ENCODE results near the gene P3H1.
"Not testable (repeated sequence)": the region's sequence is repeated elsewhere in the genome, so short reads cannot be mapped to it uniquely, and the experiment has no call there.

The P3H1 gene

DNA sequence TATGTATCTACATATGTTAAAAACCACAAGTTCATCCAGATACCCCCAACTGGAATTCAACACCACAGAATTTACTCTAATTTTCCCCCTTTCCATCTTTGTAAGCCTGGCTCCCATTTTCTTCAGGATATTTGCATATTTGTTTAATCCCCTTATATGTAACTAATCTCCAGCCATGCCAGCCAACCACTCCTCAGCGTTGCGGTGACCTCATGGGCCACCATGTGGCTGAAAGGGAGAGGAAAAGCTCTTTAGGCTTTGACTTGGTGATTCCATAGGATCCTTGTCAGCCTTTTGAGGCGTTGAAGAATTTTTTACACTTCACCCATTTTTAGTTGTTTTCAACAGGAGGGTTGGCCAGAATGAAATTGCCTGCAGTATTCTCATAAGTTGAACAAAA is 36.8 kb downstream of the P3H1 start:
- no peak for DNase-seq

DNA sequence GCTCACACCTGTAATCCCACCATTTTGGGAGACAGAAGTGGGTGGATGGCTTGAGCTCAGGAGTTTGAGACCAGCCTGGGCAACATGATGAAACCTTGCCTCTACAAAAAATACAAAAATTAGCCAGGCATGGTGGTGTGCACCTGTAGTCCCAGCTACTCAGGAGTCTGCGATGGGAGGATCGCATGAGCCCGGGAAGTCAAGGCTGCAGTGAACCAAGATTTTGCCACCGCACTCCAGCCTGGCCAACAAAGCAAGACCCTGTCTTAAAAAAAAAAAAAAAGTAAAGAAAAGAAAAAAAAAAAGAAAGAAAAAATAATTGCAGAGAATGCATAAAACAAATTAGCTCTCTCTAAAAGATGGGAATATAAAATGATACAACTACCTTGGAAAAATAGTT is 41.0 kb downstream of the P3H1 start:
- not testable (repeated sequence) for DNase-seq

DNA sequence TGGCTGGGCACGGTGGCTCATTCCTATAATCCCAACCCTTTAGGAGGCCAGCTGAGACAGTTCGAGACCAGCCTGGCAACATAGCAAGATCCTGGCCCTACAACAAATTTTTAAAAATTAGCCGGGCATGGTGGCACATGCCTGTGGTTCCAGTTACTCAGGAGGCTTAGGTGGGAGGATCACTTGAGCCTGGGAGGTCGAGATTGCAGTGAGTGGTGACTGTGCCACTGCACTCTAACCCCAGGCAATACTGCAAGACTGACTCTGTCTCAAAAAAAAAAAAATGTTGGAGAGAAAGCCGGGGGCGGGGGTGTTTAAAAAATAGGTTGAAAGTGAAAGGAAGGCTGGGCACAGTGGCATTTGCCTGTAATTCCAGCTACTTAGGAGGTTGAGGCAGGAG is 43.3 kb downstream of the P3H1 start:
- DNase-seq: no peak

DNA sequence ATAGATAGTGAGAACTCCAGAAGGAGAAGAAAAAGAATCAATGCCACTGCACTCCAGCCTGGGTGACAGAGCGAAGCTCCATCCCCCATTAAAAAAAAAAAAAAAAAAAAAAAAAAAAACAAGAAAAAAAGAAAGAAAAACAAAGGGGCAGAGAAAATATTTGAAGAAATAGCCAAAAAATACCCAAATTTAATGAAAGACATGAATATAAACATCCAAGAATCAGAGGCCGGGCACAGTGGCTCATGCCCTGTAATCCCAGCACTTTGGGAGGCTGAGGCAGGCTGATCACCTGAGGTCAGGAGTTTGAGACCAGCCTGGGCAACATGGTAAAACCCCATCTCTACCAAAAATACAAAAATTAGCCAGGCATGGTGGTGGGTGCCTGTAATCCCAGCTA is 44.4 kb downstream of the P3H1 start:
- not testable (repeated sequence) for DNase-seq

DNA sequence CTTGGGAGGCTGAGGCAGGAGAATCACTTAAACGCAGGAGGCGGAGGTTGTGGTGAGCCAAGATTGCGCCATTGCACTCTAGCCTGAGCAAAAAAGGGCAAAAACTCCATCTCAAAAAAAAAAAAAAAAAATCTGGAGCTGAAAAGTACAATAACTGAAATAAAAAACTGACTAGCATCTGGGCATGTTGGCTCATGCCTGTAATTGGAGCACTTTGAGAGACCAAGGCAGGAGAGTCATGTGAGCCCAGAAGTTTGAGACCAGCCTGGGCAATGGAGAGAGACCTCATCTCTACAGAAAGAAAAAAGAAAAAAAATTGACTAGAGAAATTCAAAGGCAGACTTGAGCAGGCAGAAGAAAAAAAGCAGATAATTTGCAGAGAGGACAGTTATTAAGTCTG is 44.9 kb downstream of the P3H1 start:
- DNase-seq: no peak

DNA sequence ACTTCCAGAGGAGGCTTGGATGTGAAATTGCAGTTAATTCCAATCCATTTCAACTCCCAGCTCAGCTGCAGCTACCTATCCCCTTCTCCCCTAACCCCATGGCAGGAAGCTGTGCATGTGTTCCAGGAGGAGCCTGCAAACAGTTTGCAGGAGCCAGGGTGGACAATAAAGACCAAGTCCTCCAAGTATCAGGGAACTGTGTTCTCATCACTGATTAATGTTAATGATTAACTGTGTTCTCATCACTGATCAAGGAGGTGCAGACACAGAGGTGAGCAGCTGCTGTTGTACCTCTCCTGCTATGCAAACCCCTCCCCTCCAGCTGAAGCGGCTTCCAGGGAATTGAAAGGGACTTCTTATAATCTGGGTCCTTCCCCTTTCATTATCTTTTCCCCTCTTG is 46.0 kb downstream of the P3H1 start:
- no peak for DNase-seq

DNA sequence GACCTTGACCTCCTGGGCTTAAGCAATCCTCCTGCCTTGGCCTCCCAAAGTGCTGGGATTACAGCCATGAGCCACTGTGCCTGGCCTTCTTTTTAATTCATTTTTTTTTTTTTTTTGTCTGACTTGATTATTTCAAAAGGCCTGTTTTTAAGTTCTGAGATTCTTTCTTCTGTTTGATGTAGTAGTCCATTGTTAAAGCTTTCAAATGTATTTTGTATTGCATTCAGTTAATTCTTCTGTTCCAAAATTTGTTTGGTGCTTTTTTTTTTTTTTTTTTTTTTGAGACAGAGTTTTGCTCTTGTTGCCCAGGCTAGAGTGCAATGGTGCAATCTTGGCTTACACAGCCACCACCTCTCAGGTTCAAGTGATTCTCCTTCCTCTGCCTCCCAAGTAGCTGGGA is 52.4 kb downstream of the P3H1 start:
- not testable (repeated sequence) for DNase-seq

DNA sequence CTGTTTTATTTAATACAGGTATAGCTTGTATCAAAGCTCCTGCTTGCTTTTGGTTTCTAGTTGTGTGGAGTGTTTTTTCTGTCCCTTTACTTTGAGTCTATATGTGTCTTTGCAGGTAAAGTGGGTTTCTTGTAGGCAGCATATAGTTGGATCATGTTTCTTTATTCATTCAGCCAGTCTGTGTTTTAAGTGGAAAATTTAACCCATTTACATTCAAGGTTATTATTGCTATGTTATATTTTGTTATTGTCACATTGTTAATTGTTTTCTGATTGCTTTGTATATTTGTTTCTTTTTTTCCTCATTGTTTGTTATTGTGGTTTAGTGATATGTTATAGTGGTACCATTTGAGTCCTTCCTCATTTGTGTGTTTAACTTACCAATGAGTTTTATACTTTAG is 53.5 kb downstream of the P3H1 start:
- no peak for DNase-seq

DNA sequence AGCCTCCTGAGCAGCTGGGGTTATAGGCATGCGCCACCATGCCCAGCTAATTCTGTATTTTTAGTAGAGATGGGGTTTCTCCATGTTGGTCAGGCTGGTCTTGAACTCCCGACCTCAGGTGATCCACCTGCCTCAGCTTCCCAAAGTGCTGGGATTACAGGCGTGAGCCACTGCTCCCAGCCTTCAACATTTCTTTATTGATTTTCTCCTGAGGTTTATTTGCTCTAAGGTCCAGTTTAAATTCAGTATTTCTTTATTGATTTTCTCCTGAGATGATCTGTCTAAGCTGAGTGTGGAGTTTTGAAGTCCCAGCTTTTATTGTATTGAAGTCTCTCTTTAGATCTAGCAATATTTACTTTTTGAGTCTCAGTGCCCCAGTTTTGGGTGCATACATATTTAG is 54.0 kb downstream of the P3H1 start:
- not testable (repeated sequence) for DNase-seq

DNA sequence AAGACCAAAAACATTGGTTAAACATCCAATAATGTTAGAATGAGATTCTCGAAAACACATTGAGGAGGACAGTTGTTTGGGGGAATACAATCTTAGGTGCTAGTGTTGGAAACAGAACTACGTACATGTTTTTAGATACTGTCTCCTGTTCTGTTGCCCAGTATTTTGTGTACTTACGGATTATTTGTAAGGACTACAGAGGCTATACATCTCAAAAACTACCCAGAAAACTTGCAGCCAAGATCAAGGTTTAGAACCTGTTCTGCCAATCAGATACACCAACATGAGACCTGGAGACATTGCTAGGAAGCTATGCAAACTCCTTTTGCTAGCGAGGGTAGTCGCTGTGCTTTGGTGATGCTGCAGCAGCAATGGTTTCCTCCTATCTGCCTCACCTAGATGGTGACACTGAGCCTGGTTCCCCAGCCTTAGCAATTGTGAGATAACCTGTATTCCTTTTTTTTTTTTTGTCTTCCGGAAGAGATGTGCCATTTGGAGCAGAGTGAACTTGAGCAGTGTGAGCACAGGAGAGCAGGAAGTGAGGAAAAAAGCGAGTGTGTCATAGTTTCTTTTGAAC is 62.9 kb downstream of the P3H1 start:
- no peak for DNase-seq

DNA sequence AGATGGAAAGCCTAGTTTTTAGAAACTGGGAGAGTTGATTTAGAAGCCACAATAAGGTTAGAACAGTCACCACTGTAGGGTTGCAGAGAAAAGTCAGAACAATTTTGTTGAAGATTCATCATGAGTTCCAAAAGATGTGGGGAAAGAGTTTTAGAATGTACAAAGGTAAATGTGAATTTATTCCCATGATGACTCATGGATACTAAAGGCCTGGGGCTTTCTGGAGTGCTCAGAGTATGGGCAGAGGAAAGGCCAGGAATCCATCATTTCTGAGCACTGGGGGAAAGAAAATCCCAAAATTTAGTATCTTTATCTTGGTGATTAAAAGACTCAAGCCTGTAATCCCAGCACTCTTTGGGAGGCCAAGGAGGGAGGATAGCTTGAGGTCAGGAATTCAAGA is 66.8 kb downstream of the P3H1 start:
- no peak for DNase-seq

DNA sequence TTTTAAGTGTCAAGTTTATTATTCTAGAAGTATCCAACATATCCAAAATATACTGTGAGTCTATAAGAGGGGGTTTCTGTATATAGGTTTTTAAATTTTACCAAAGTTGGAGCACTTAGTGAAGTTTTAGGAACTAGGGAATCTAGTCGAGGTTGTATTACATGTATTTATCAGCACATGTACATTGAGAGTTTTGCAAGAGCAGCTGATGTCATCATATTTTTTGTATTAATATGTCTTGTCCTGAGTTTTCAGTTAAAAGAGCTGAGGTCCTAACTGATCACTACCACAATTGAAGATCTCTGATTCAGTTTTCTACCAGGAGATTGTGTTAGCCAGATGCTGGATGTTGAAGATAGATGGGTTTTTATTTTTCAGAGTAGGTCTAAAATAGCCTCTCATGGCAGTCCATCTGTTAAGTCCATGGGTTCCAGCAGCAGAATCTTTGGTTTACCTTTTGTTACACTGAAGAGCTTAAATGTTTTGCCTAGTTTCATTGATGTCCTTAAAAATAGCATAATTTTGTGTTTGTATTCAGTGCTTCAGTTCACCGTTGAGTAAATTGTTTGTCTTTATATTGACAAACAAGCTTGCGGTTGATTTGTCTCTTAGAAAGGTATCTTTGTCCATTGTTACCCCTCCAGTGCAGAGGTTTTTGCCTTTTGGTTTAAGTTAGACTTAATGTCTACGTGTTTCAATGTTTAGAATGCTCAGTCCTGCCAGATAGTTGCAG is 68.6 kb downstream of the P3H1 start:
- DNase-seq: no peak

Data from kidney glomerular epithelial cell (primary cell).